Gastrocnemius medialis (tissue), 4 donors: ENCODE results near the gene TUBGCP4.

Source experiments
- POLR2A ChIP-seq, 2 donors: fragments of 450-650 bp; IDR thresholded peaks; one replicate each; pipeline ENCODE4 v1.6.1; 2017; ENCODE audit warnings: antibody characterized with exemption in 2 of 2, mild to moderate bottlenecking in 2 of 2, moderate library complexity in 2 of 2
- TF ChIP-seq, protein P1 (sequence below), 5 experiments: fragments of 450-650 bp in 3 of 5; fragments of 200-600 bp in 2 of 5; sonication (generic) in 2 of 5; IDR thresholded peaks in 4 of 5; conservative IDR thresholded peaks in 1 of 5; 1 replicate in 4 of 5; 2 replicates in 1 of 5; pipeline ENCODE4 v1.5.1; 2016 to 2019; ENCODE audit warnings: antibody characterized with exemption in 5 of 5, mild to moderate bottlenecking in 3 of 5, moderate library complexity in 3 of 5

- TF ChIP-seq, protein P1, sequence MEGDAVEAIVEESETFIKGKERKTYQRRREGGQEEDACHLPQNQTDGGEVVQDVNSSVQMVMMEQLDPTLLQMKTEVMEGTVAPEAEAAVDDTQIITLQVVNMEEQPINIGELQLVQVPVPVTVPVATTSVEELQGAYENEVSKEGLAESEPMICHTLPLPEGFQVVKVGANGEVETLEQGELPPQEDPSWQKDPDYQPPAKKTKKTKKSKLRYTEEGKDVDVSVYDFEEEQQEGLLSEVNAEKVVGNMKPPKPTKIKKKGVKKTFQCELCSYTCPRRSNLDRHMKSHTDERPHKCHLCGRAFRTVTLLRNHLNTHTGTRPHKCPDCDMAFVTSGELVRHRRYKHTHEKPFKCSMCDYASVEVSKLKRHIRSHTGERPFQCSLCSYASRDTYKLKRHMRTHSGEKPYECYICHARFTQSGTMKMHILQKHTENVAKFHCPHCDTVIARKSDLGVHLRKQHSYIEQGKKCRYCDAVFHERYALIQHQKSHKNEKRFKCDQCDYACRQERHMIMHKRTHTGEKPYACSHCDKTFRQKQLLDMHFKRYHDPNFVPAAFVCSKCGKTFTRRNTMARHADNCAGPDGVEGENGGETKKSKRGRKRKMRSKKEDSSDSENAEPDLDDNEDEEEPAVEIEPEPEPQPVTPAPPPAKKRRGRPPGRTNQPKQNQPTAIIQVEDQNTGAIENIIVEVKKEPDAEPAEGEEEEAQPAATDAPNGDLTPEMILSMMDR (IDR thresholded peaks at IDR 0.05 in 4 of 5, conservative IDR thresholded peaks at IDR 0.05 in 1 of 5) = no peak
- TF ChIP-seq POLR2A (IDR thresholded peaks at IDR 0.05) = no peak
These were observed 9.5 kb upstream of the TUBGCP4 start for GRCh38 chr15:43361313-43361903.
